Measurements from ENCODE around the gene FAM72D. TPM values are rescaled to one million over a fixed set of nuclear protein-coding genes. Genes with fewer than 3 reads are reported as not detected.

The FAM72D gene
- total RNA-seq, result 0.97 and 2.0 TPM in 2 replicates

DNA sequence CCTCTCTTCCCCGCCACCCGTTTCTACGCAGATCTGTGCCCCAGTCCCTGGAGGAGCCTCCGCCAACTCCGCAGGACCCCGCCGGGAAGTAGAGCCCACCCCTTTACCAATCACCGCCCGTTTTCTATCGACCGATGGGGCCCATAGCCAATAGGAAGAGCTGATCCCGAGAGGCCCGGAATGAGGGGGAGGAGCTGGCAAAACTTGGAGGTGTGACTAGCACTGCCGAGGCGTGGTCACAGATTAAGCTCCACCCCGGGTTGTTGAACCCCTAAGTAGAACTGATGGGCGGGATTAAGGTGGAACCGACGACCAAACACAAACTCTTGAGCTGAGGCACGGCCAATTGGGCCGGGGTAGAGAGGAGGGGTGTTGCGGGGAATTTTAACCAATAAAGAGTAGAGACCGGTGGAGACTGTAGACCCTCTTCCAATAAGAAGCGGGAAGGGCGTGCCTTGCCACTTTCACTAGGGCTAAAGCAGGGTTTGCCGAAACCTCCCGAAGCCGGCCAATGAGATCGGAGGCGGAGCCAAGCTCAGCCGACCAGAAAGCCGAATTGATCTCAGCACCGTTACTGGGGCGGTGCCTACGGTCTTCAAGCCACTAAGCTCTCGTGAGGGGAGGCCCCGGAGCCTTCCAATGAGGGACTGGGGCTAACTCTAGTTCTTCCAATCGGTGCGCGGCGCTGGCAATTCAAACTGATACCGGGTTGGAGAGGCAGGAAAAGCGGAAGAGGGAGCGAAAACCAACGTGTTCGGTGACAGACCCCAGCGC, at the start of gene FAM72D, which contains the start of gene SRGAP2B:
TSS of gene FAM72D (plus strand) at position 691 of the 774 bp plus-strand sequence. CDS start 874 bp downstream, outside the sequence.
TSS of gene SRGAP2B (minus strand) at position 45 of the 774 bp plus-strand sequence. CDS start 2,427 bp downstream, outside the sequence.

Other genes starting within 250 kb of the FAM72D start
- gene SRGAP2B, start 646 bp upstream of the FAM72D start, total RNA-seq, result 66.6 and 91.3 TPM in 2 replicates
- not detected in 2 replicates for gene PPIAL4D, start 146.2 kb downstream of the FAM72D start, total RNA-seq